CD4-positive, alpha-beta memory T cell (primary cell): Measurements from ENCODE around the gene TMEM178B. TPM values are rescaled to one million over a fixed set of nuclear protein-coding genes. Genes with fewer than 3 reads are reported as not detected.
"Not testable (repeated sequence)": the region's sequence is repeated elsewhere in the genome, so short reads cannot be mapped to it uniquely, and the experiment has no call there.

Experiments
- CTCF ChIA-PET: fragments of 350-600 bp; sonication (Branson Sonifier 250); formaldehyde crosslinking; loops from one replicate; lab custom pipeline; 2021; ENCODE audit warnings: inconsistent platforms; ENCODE audit not compliant: partially characterized antibody; lab: Charles Lee
- POLR2A ChIA-PET: fragments of 350-600 bp; sonication (Branson Sonifier 250); formaldehyde crosslinking; loops from one replicate; lab custom pipeline; 2021; ENCODE audit not compliant: partially characterized antibody; lab: Charles Lee
- DNase-seq, 5 donors: peaks; one replicate each; pipeline versions ENCODE4 v3.0.0 to v3.0.0-alpha.2; 2020 to 2022; ENCODE audit warnings: mixed read lengths in 1 of 5
- H3K27ac ChIP-seq: one replicate; pipeline ENCODE4 v1.7.0; 2013; ENCODE audit warnings: low read depth, low read length
- H3K27me3 ChIP-seq: 2 replicates; pipeline ENCODE4 v1.7.0; 2013; ENCODE audit warnings: mild to moderate bottlenecking, low read length, moderate library complexity; ENCODE audit not compliant: insufficient read depth
- H3K36me3 ChIP-seq: 2 replicates; pipeline ENCODE4 v1.7.0; 2013; ENCODE audit warnings: mild to moderate bottlenecking, low read length, moderate library complexity; ENCODE audit not compliant: insufficient read depth
- H3K4me1 ChIP-seq: 2 replicates; pipeline ENCODE4 v1.7.0; 2013; ENCODE audit warnings: mild to moderate bottlenecking, low read length, moderate library complexity; ENCODE audit not compliant: insufficient read depth
- H3K4me3 ChIP-seq, 2 donors: one replicate each; pipeline ENCODE4 v1.7.0; 2013; ENCODE audit warnings: low read length in 2 of 2, mild to moderate bottlenecking in 1 of 2
- H3K9me3 ChIP-seq, 2 donors: one replicate each; pipeline ENCODE4 v1.7.0; 2013; ENCODE audit warnings: low read length in 2 of 2, control low read depth in 1 of 2; ENCODE audit not compliant: control insufficient read depth in 1 of 2
- H3K27ac Mint-ChIP-seq, 7 donors: one replicate each; pipeline ENCODE4 v1.8.0; 2020 to 2021; ENCODE audit warnings: mixed read lengths in 7 of 7, mild to moderate bottlenecking in 6 of 7, inconsistent platforms in 3 of 7, moderate library complexity in 3 of 7
- H3K27me3 Mint-ChIP-seq, 2 donors: one replicate each; pipeline ENCODE4 v1.8.0; 2020 to 2021; ENCODE audit warnings: mixed read lengths in 2 of 2
- H3K36me3 Mint-ChIP-seq, 2 donors: one replicate each; pipeline ENCODE4 v1.8.0; 2020 to 2021; ENCODE audit warnings: mixed read lengths in 2 of 2, inconsistent platforms in 1 of 2, mild to moderate bottlenecking in 1 of 2
- H3K4me1 Mint-ChIP-seq, 4 donors: one replicate each; pipeline ENCODE4 v1.8.0; 2020 to 2021; ENCODE audit warnings: mixed read lengths in 4 of 4, mild to moderate bottlenecking in 1 of 4
- H3K4me3 Mint-ChIP-seq, 8 donors: one replicate each; pipeline ENCODE4 v1.8.0; 2020 to 2021; ENCODE audit warnings: mixed read lengths in 8 of 8, mild to moderate bottlenecking in 7 of 8, moderate library complexity in 6 of 8, inconsistent platforms in 3 of 8
- H3K9me3 Mint-ChIP-seq, 8 donors: one replicate each; pipeline ENCODE4 v1.8.0; 2020 to 2021; ENCODE audit warnings: mixed read lengths in 8 of 8, mild to moderate bottlenecking in 5 of 8, inconsistent platforms in 3 of 8, moderate library complexity in 1 of 8
- intact Hi-C: fragments of 100-400 bp; cut with micrococcal nuclease; formaldehyde crosslinking; loops from one replicate; pipeline ENCODE4 v1.15.1; 2023
- polyA plus RNA-seq, 2 donors: library from polyadenylated mRNA; unstranded; fragments of 300-500 nt; fragmentation: Illumina TruSeq; gene quantifications; one replicate each; pipeline ENCODE4 v1.2.3, GENCODE V29; 2021
- total RNA-seq, 2 experiments: library from RNA; stranded (reverse); gene quantifications; one replicate each; pipeline ENCODE4 v1.2.3, GENCODE V29; 2021

The TMEM178B gene
- total RNA-seq (under 1 TPM; 0.76 to 0.89 TPM), polyA plus RNA-seq (under 1 TPM; 0.20 to 0.23 TPM)

DNA sequence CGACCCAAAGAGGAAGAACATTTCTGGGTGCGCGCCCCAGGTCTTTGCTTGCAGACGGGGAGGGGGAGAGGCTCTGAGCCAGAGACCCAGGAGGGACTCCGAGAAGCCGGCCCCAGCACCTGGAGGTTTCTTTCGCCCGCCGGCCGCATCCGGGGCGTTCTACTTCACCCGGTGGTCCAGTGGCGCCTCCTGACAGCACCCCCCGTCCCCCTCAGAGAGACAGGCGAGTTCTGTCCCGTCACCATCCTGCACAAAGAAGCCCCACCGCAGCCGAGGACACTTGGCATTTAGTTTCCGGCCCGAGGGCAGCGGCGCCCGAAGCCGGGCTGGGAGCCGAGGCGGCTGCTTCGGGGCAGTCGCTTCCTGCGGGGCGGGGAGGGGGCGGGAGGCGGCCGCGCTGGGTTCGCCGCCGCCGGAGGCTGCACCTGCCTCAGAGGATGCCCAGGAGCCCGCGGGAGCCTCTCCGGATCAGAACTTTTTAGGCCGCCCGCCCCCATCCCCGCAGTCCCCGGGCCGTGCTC is at the start of gene TMEM178B:
TSS of gene TMEM178B (plus strand) at position 424 of the 521 bp plus-strand sequence.
- Mint-ChIP-seq H3K9me3 (no peaks in the 10 kb centered on the region), H3K27me3 (peaks cover 28% of the 10 kb centered on the region in 2 donors), H3K4me3 (peak within 1 kb of the TSS; percentile 77 to 88 (median 84)), H3K4me1 (peaks cover 9 to 35% (median 20%) of the 10 kb centered on the region in 4 donors), H3K27ac (no peak within 1 kb of the TSS), H3K36me3 (no peaks in the 10 kb centered on the region)
- ChIA-PET CTCF (no interaction called here), POLR2A (interaction anchor here (1.5 kb wide), 1 partner anchor 596 kb away, joined by 3 read pairs; no protein-coding TSS in a partner anchor)
- Histone ChIP-seq H3K9me3 (no peaks in the 10 kb centered on the region), H3K27ac (no peak within 1 kb of the TSS), H3K27me3 (peaks cover 17% of the 10 kb centered on the region), H3K4me3 (peak within 1 kb of the TSS; percentile 33 to 59), H3K36me3 (no peaks in the 10 kb centered on the region), H3K4me1 (peaks cover 24% of the 10 kb centered on the region)
- peak in 2 of 5 donors; percentile 9 to 19 for DNase-seq
- intact Hi-C loops, result loop anchor here (2.0 kb wide), 1 partner anchor 59 kb away; the partner anchor contains the start of gene MRPS33

DNA sequence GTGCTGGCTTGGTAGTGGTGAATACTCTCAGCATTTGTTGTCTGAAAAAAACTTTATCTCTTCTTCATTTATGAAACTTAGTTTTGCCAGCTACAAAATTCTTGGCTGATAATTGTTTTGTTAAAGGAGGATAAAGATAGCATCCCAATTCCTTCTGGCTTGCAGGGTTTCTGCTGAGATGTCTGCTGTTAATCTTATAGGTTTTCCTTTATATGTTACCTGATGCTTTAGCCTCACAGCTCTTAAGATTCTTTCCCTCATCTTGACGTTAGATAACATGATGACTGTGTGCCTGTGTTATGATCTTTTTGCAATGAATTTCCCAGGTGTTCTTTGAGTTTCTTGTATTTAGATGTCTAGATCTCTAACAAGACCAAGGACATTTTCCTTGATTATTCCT is 49.2 kb upstream of the TMEM178B start:
- Histone ChIP-seq H3K36me3 (no peaks in the 10 kb centered on the region), H3K27me3 (no peaks in the 10 kb centered on the region), H3K4me1 (peaks cover 19% of the 10 kb centered on the region), H3K4me3 (no peak overlapping the region), H3K27ac (no peak overlapping the region), H3K9me3 (peaks cover 0 to 5% of the 10 kb centered on the region in 2 donors)
- peaks cover 11 to 24% (median 16%) of the 10 kb centered on the region in 4 donors for H3K4me1 Mint-ChIP-seq
- DNase-seq, result no peak
- peaks cover 4 to 26% (median 19%) of the 10 kb centered on the region in 8 donors for H3K9me3 Mint-ChIP-seq
- ChIA-PET POLR2A (interaction anchor here (2.7 kb wide), 1 partner anchor 10 kb away, joined by 14 read pairs; the partner anchor contains the start of gene MRPS33), CTCF (interaction anchor here (0.7 to 1.8 kb wide), 2 partner anchors 9 to 143 kb away, joined by 3 to 6 read pairs; partner anchors contain the start of gene MRPS33)
- peaks cover 5 to 13% of the 10 kb centered on the region in 2 donors for H3K27me3 Mint-ChIP-seq
- no peak overlapping the region for H3K4me3 Mint-ChIP-seq
- intact Hi-C loops, result no loop called here
- H3K27ac Mint-ChIP-seq, result peak overlapping the region in 4 of 7 donors; percentile 3 to 87 (median 62)
- peaks cover 7 to 10% of the 10 kb centered on the region in 2 donors for H3K36me3 Mint-ChIP-seq

DNA sequence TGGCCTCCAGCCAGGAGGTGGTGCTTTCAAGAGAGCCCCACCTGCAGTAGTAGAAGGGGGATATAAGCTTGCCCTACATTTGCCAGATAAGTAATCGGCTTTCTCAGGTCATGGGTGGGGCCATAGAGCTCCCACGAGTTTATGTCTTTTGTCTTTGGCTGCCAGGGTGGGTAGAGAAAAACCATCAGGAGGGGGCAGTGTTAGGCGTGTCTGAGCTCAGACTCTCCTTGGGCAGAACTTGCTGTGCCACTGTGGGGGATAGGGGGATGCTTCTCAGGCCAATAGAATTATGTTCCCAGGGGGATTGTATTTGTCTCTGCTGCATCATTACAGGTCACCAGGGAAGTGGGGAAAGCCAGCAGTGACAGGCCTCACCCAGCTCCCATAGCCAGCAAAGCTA is 46.8 kb upstream of the TMEM178B start:
- no peak overlapping the region for H3K4me3 Mint-ChIP-seq
- peaks cover 4 to 27% (median 19%) of the 10 kb centered on the region in 8 donors for H3K9me3 Mint-ChIP-seq
- H3K4me3 ChIP-seq, result no peak overlapping the region
- H3K27ac Mint-ChIP-seq, result no peak overlapping the region
- no peak for DNase-seq
- ChIA-PET CTCF (no interaction called here), POLR2A (no interaction called here)
- H3K4me1 ChIP-seq, result peaks cover 19% of the 10 kb centered on the region
- H3K27ac ChIP-seq, result no peak overlapping the region
- no peaks in the 10 kb centered on the region for H3K27me3 ChIP-seq
- intact Hi-C loops, result no loop called here
- peaks cover 6 to 12% of the 10 kb centered on the region in 2 donors for H3K27me3 Mint-ChIP-seq
- H3K4me1 Mint-ChIP-seq, result peaks cover 11 to 24% (median 16%) of the 10 kb centered on the region in 4 donors
- peaks cover 0 to 5% of the 10 kb centered on the region in 2 donors for H3K9me3 ChIP-seq
- peaks cover 10 to 11% of the 10 kb centered on the region in 2 donors for H3K36me3 Mint-ChIP-seq
- H3K36me3 ChIP-seq, result no peaks in the 10 kb centered on the region

DNA sequence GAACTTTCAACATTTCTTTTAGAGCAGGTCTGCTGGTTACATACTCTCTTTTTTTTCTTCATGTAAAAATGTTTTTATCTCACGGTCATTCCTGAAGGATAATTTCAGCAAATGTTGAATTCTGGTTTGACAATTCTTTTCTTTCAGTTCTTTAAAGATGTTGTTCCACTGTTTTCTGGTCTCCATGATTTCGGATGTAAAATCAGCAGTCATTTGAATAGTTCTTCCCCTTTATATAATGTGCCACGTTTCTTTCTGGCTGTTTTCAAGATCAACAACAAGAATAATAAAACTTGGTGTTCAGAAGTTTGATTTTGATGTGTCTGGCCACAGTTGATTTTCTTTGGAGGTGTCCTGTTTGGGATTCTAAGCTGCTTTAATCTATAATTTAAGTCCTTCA is 45.1 kb upstream of the TMEM178B start:
- intact Hi-C loops, result no loop called here
- Histone ChIP-seq H3K9me3 (peaks cover 0 to 5% of the 10 kb centered on the region in 2 donors), H3K27ac (no peak overlapping the region), H3K27me3 (no peaks in the 10 kb centered on the region), H3K4me1 (peaks cover 6% of the 10 kb centered on the region), H3K36me3 (no peaks in the 10 kb centered on the region), H3K4me3 (no peak overlapping the region)
- POLR2A ChIA-PET, result no interaction called here
- no peak for DNase-seq
- Mint-ChIP-seq H3K9me3 (peaks cover 4 to 26% (median 19%) of the 10 kb centered on the region in 8 donors), H3K27me3 (peaks cover 10 to 17% of the 10 kb centered on the region in 2 donors), H3K4me1 (peaks cover 2 to 9% (median 4%) of the 10 kb centered on the region in 4 donors), H3K4me3 (no peak overlapping the region), H3K36me3 (peaks cover 7 to 16% of the 10 kb centered on the region in 2 donors), H3K27ac (no peak overlapping the region)
- CTCF ChIA-PET, result no interaction called here

DNA sequence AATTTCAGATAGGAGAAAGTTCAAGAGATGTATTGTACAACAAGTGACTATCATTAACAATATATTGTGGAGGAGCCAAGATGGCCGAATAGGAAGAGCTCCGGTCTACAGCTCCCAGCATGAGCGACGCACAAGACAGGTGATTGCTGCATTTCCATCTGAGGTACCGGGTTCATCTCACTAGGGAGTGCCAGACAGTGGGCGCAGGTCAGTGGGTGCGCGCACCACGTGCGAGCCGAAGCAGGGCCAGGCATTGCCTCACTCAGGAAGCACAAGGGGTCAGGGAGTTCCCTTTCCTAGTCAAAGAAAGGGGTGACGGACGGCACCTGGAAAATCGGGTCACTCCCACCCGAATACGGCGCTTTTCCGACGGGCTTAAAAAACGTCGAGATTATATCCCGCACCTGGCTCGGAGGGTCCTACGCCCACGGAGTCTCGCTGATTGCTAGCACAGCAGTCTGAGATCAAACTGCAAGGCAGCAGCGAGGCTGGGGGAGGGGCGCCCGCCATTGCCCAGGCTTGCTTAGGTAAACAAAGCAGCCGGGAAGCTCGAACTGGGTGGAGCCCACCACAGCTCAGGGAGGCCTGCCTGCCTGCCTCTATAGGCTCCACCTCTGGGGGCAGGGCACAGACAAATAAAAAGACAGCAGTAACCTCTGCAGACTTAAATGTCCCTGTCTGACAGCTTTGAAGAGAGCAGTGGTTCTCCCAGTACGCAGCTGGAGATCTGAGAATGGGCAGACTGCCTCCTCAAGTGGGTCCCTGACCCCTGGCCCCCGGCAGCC is 41.1 kb upstream of the TMEM178B start:
- H3K4me3 Mint-ChIP-seq, H3K4me3 ChIP-seq, CTCF ChIA-PET, H3K4me1 Mint-ChIP-seq, H3K4me1 ChIP-seq, H3K36me3 Mint-ChIP-seq, DNase-seq, intact Hi-C loops, H3K36me3 ChIP-seq, H3K27me3 ChIP-seq, H3K9me3 ChIP-seq, POLR2A ChIA-PET, H3K27ac Mint-ChIP-seq, H3K9me3 Mint-ChIP-seq, H3K27ac ChIP-seq: not testable (repeated sequence)
- peaks cover 10 to 22% of the 10 kb centered on the region in 2 donors for H3K27me3 Mint-ChIP-seq

DNA sequence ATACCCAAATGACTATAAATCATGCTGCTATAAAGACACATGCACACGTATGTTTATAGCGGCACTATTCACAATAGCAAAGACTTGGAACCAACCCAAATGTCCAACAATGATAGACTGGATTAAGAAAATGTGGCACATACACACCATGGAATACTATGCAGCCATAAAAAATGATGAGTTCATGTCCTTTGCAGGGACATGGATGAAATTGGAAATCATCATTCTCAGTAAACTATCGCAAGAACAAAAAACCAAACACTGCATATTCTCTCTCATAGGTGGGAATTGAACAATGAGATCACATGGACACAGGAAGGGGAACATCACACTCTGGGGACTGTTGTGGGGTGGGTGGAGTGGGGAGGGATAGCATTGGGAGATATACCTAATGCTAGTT is 35.8 kb upstream of the TMEM178B start:
- H3K36me3 Mint-ChIP-seq, DNase-seq, H3K9me3 Mint-ChIP-seq, H3K27ac ChIP-seq, H3K36me3 ChIP-seq, H3K4me3 Mint-ChIP-seq, CTCF ChIA-PET, H3K27ac Mint-ChIP-seq, H3K27me3 ChIP-seq, H3K4me3 ChIP-seq, intact Hi-C loops, POLR2A ChIA-PET, H3K4me1 Mint-ChIP-seq, H3K9me3 ChIP-seq, H3K4me1 ChIP-seq: not testable (repeated sequence)
- peaks cover 7 to 17% of the 10 kb centered on the region in 2 donors for H3K27me3 Mint-ChIP-seq

DNA sequence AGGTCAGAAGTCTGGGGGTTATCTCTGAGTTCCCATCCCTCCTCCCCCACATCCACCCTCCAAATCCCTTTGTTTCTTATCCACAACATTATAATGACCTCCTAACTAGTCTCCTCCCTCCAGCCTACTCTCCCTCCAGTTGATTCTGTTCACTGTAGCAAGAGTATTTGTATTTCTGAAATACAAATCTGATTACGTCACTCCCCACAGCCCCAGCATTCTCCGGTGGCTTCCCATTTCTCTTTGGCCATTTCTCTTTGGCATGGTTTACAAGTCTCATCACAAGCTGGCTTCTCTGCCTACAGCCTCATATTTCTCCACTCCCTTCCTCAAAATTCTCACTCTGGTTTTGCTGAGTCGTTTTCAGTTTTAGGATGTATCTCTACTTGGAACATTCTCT is 34.5 kb upstream of the TMEM178B start:
- Mint-ChIP-seq H3K27me3 (peaks cover 11 to 16% of the 10 kb centered on the region in 2 donors), H3K4me1 (no peaks in the 10 kb centered on the region), H3K4me3 (peak overlapping the region in 1 of 8 donors; percentile 31), H3K36me3 (peaks cover 0 to 1% of the 10 kb centered on the region in 2 donors), H3K9me3 (peaks cover 0 to 6% (median 3%) of the 10 kb centered on the region in 8 donors), H3K27ac (peak overlapping the region in 1 of 7 donors; percentile 8)
- no peaks in the 10 kb centered on the region for H3K4me1 ChIP-seq
- H3K4me3 ChIP-seq, result no peak overlapping the region
- no peaks in the 10 kb centered on the region for H3K36me3 ChIP-seq
- POLR2A ChIA-PET, result no interaction called here
- intact Hi-C loops, result no loop called here
- no peak for DNase-seq
- H3K27me3 ChIP-seq, result no peaks in the 10 kb centered on the region
- CTCF ChIA-PET, result no interaction called here
- H3K9me3 ChIP-seq, result no peaks in the 10 kb centered on the region
- no peak overlapping the region for H3K27ac ChIP-seq
